ENCODE data around the gene BTNL9. TPM values are rescaled to one million over a fixed set of nuclear protein-coding genes. Genes with fewer than 3 reads are reported as not detected.
"Not testable (repeated sequence)": the region's sequence is repeated elsewhere in the genome, so short reads cannot be mapped to it uniquely, and the experiment has no call there.

BTNL9 gene
- total RNA-seq, 2 donors from 2014 or later = 5.3 to 23.5 TPM

- no peaks in the 10 kb centered on the region for H3K27me3 ChIP-seq
Measured at GRCh38 chr5:181044662-181045305, 4.7 kb downstream of the BTNL9 start.

GRCh38 chr5:181045316-181045715, 5.2 kb downstream of the BTNL9 start:
- no peaks in the 10 kb centered on the region for H3K27me3 ChIP-seq
- H3K4me3 ChIP-seq = no peak overlapping the region

More at GRCh38 chr5:181044662-181045305, 4.7 kb downstream of the BTNL9 start:
- Histone ChIP-seq H3K4me1 (no peaks in the 10 kb centered on the region), H3K27ac (peak overlapping the region; percentile 73 to 76), H3K9me3 (no peaks in the 10 kb centered on the region), H3K4me3 (no peak overlapping the region), H3K36me3 (no peaks in the 10 kb centered on the region)
- peak; percentile 60 for DNase-seq (ENCODE audit: low spot score)
- no peak for TF ChIP-seq CTCF (IDR thresholded peaks at IDR 0.05)

GRCh38 chr5:181045857-181046256, 5.8 kb downstream of the BTNL9 start:
- H3K4me1 ChIP-seq; H3K4me3 ChIP-seq; DNase-seq (ENCODE audit: low spot score); H3K27me3 ChIP-seq; H3K9me3 ChIP-seq; H3K36me3 ChIP-seq: not testable (repeated sequence)
- peak overlapping the region; percentile 2 to 64 for H3K27ac ChIP-seq

More at GRCh38 chr5:181045316-181045715, 5.2 kb downstream of the BTNL9 start:
- Histone ChIP-seq H3K27ac (peak overlapping the region; percentile 2 to 64), H3K4me1 (no peaks in the 10 kb centered on the region), H3K9me3 (no peaks in the 10 kb centered on the region), H3K36me3 (no peaks in the 10 kb centered on the region)
- TF ChIP-seq CTCF (IDR thresholded peaks at IDR 0.05) = no peak
- DNase-seq (ENCODE audit: low spot score) = peak; percentile 52

GRCh38 chr5:181047288-181047687, 7.2 kb downstream of the BTNL9 start:
- peaks cover 0 to 5% of the 10 kb centered on the region in 2 donors for H3K4me1 ChIP-seq
- no peak overlapping the region for H3K4me3 ChIP-seq
- no peak overlapping the region for H3K27ac ChIP-seq
- H3K9me3 ChIP-seq = no peaks in the 10 kb centered on the region
- peaks cover 0 to 2% of the 10 kb centered on the region in 2 donors for H3K27me3 ChIP-seq
- no peak for TF ChIP-seq CTCF (IDR thresholded peaks at IDR 0.05)
- no peak for DNase-seq (ENCODE audit: low spot score)
- H3K36me3 ChIP-seq = no peaks in the 10 kb centered on the region

- Histone ChIP-seq H3K9me3 (no peaks in the 10 kb centered on the region), H3K27me3 (peaks cover 0 to 5% of the 10 kb centered on the region in 2 donors), H3K36me3 (no peaks in the 10 kb centered on the region), H3K27ac (no peak overlapping the region), H3K4me3 (no peak overlapping the region), H3K4me1 (peaks cover 0 to 9% of the 10 kb centered on the region in 2 donors)
- peak; percentile 48 for DNase-seq (ENCODE audit: low spot score)
- TF ChIP-seq CTCF (IDR thresholded peaks at IDR 0.05) = no peak
Measured at GRCh38 chr5:181047921-181048320, 7.9 kb downstream of the BTNL9 start.

- H3K36me3 ChIP-seq = no peaks in the 10 kb centered on the region
- peak overlapping the region in 1 of 2 donors; percentile 3 for H3K27ac ChIP-seq
- H3K27me3 ChIP-seq = peaks cover 5 to 7% of the 10 kb centered on the region in 2 donors
- no peak overlapping the region for H3K4me3 ChIP-seq
- H3K9me3 ChIP-seq = no peaks in the 10 kb centered on the region
- peaks cover 0 to 20% of the 10 kb centered on the region in 2 donors for H3K4me1 ChIP-seq
- TF ChIP-seq CTCF (IDR thresholded peaks at IDR 0.05) = no peak
- DNase-seq (ENCODE audit: low spot score) = peak; percentile 38
Measured at GRCh38 chr5:181050016-181050415, 9.9 kb downstream of the BTNL9 start.
